B cell (primary cell): ENCODE data around the gene PRKAB1. TPM values are rescaled to one million over a fixed set of nuclear protein-coding genes. Genes with fewer than 3 reads are reported as not detected.
"Not testable (repeated sequence)": the region's sequence is repeated elsewhere in the genome, so short reads cannot be mapped to it uniquely, and the experiment has no call there.

Experiments
- ATAC-seq: fragments of 200-7000 bp; cut with Tn5 transposase; one replicate; pipeline ENCODE4 v1.10.0; 2021; ENCODE audit warnings: low read depth, mild to moderate bottlenecking, moderate number of reproducible peaks, moderate library complexity
- CTCF ChIA-PET: fragments of 350-600 bp; sonication (Branson Sonifier 250); formaldehyde crosslinking; loops from one replicate; lab custom pipeline; 2021; ENCODE audit warnings: antibody characterized with exemption, inconsistent platforms; lab: Charles Lee
- POLR2A ChIA-PET: fragments of 350-600 bp; sonication (Branson Sonifier 250); formaldehyde crosslinking; loops from one replicate; lab custom pipeline; 2021; ENCODE audit warnings: antibody characterized with exemption; lab: Charles Lee
- DNase-seq: peaks from one replicate; pipeline ENCODE4 v3.0.0; 2013
- H2AFZ ChIP-seq: 2 replicates; pipeline ENCODE4 v1.6.1; 2012; ENCODE audit warnings: mild to moderate bottlenecking, low read depth, low read length; ENCODE audit not compliant: insufficient read depth, poor library complexity, severe bottlenecking
- H3K27ac ChIP-seq, 2 donors: 1 replicate in 1 of 2; 2 replicates in 1 of 2; pipeline ENCODE4 v1.5.1; 2012 to 2013; ENCODE audit warnings: low read length in 2 of 2, mild to moderate bottlenecking in 2 of 2, moderate library complexity in 1 of 2
- H3K27me3 ChIP-seq, 4 experiments: fragments of 200-600 bp in 1 of 4; sonication (generic) in 1 of 4; replicated peaks in 1 of 4; 1 replicate in 2 of 4; 2 replicates in 2 of 4; pipeline versions ENCODE4 v1.6.1 to v1.7.0; 2013 to 2016; ENCODE audit warnings: low read length in 3 of 4, mild to moderate bottlenecking in 2 of 4, mixed read lengths in 1 of 4, moderate library complexity in 1 of 4; ENCODE audit not compliant: insufficient read depth in 4 of 4, control insufficient read depth in 3 of 4; ENCODE audit errors: control extremely low read depth in 1 of 4
- H3K36me3 ChIP-seq, 2 experiments: replicated peaks in 1 of 2; 1 replicate in 1 of 2; 2 replicates in 1 of 2; pipeline versions ENCODE4 v1.6.1 to v1.7.1; 2013; ENCODE audit warnings: low read length in 1 of 2; ENCODE audit not compliant: insufficient read depth in 2 of 2, control insufficient read depth in 1 of 2; ENCODE audit errors: control extremely low read depth in 1 of 2, extremely low read depth in 1 of 2
- H3K4me1 ChIP-seq, 2 donors: fragments of 200-600 bp in 1 of 2; sonication (generic) in 1 of 2; 1 replicate in 1 of 2; 2 replicates in 1 of 2; pipeline versions ENCODE4 v1.5.1 to v1.6.1; 2013 to 2017; ENCODE audit warnings: low read length in 2 of 2; ENCODE audit not compliant: control insufficient read depth in 2 of 2, insufficient read depth in 2 of 2
- H3K4me2 ChIP-seq: replicated peaks from 2 replicates; pipeline ENCODE3; 2012; ENCODE audit warnings: mild to moderate bottlenecking, low read depth, low read length; ENCODE audit not compliant: poor library complexity, severe bottlenecking
- H3K4me3 ChIP-seq, 5 experiments: fragments of 200-600 bp in 1 of 5; sonication (generic) in 1 of 5; 1 replicate in 3 of 5; 2 replicates in 2 of 5; pipeline versions ENCODE4 v1.5.1 to v1.7.0; 2011 to 2016; ENCODE audit warnings: low read length in 4 of 5, mild to moderate bottlenecking in 4 of 5, low read depth in 2 of 5, control low read depth in 1 of 5, moderate library complexity in 1 of 5; ENCODE audit not compliant: insufficient read depth in 1 of 5; ENCODE audit errors: control extremely low read depth in 1 of 5, extremely low read depth in 1 of 5
- H3K79me2 ChIP-seq: fragments of 200-600 bp; sonication (generic); one replicate; pipeline ENCODE4 v1.6.0; 2016; ENCODE audit warnings: low read length; ENCODE audit not compliant: control insufficient read depth, insufficient read depth
- H3K9ac ChIP-seq: fragments of 200-600 bp; sonication (generic); 2 replicates; pipeline ENCODE4 v1.6.1; 2017; ENCODE audit warnings: mild to moderate bottlenecking, low read length, moderate library complexity
- H3K9me3 ChIP-seq, 3 donors: one replicate each; pipeline versions ENCODE4 v1.6.1 to v1.7.1; 2013; ENCODE audit warnings: low read length in 2 of 3; ENCODE audit not compliant: control insufficient read depth in 2 of 3, insufficient read depth in 1 of 3; ENCODE audit errors: control extremely low read depth in 1 of 3
- H4K20me1 ChIP-seq: 2 replicates; pipeline ENCODE4 v1.6.0; 2012; ENCODE audit warnings: mild to moderate bottlenecking, low read length; ENCODE audit not compliant: insufficient read depth, control insufficient read depth, poor library complexity, severe bottlenecking
- H3K27ac Mint-ChIP-seq: one replicate; pipeline ENCODE4 v1.8.0; 2021; ENCODE audit warnings: mixed read lengths
- H3K27me3 Mint-ChIP-seq: one replicate; pipeline ENCODE4 v1.8.0; 2021; ENCODE audit warnings: mixed read lengths
- H3K4me1 Mint-ChIP-seq: one replicate; pipeline ENCODE4 v1.8.0; 2021; ENCODE audit warnings: mixed read lengths
- H3K4me3 Mint-ChIP-seq: one replicate; pipeline ENCODE4 v1.8.0; 2021; ENCODE audit warnings: mixed read lengths
- H3K9me3 Mint-ChIP-seq: one replicate; pipeline ENCODE4 v1.8.0; 2022; ENCODE audit warnings: mixed read lengths; ENCODE audit not compliant: insufficient read depth
- CTCF ChIP-seq: fragments of 200-600 bp; IDR thresholded peaks from one replicate; pipeline ENCODE4 v1.8.0; 2022; ENCODE audit warnings: antibody characterized with exemption, mild to moderate bottlenecking
- EZH2 ChIP-seq: IDR thresholded peaks from 2 replicates; pipeline ENCODE4 v1.6.1; 2012; ENCODE audit warnings: borderline replicate concordance, low read depth, mild to moderate bottlenecking, moderate library complexity, low read length; ENCODE audit not compliant: insufficient read depth, poor library complexity, severe bottlenecking
- WGBS: methylation state at CpG from one replicate; pipeline ENCODE4 v1.1.5; 2013; ENCODE audit warnings: missing lambda C conversion rate; ENCODE audit not compliant: insufficient coverage; 5-methylcytosine and 5-hydroxymethylcytosine counted together
- intact Hi-C: fragments of 100-400 bp; cut with micrococcal nuclease; formaldehyde crosslinking; loops from one replicate; pipeline ENCODE4 v1.10.0; 2022
- polyA plus RNA-seq: library from polyadenylated mRNA; depleted of rRNA; stranded (reverse); fragments of >200 nt; gene quantifications from 2 replicates; pipeline ENCODE4 v1.2.3, GENCODE V29; 2012
- total RNA-seq, 2 donors: library from RNA; stranded (reverse); fragments of 120-200 nt in 1 of 2; gene quantifications; 1 replicate in 1 of 2; 2 replicates in 1 of 2; pipeline versions ENCODE4 v1.2.3 to v1.2.4, GENCODE V29; 2013 to 2022

Gene PRKAB1
- total and polyA plus RNA-seq, 2 donors (not counting 1 experiment from before 2014, with no cell fraction given): 36.4 to 56.4 TPM

GRCh38 chr12:119658166-119658565 is 9.8 kb upstream of the PRKAB1 start:
- H3K4me1 Mint-ChIP-seq, H3K9ac ChIP-seq, H3K27ac Mint-ChIP-seq, H3K9me3 Mint-ChIP-seq, H3K4me2 ChIP-seq, H3K4me3 ChIP-seq, H3K27ac ChIP-seq, H3K4me3 Mint-ChIP-seq, DNase-seq, H2AFZ ChIP-seq, H3K79me2 ChIP-seq, H3K27me3 ChIP-seq, intact Hi-C loops, ATAC-seq, POLR2A ChIA-PET, H3K9me3 ChIP-seq, H3K27me3 Mint-ChIP-seq, H4K20me1 ChIP-seq, H3K4me1 ChIP-seq, H3K36me3 ChIP-seq: not testable (repeated sequence)
- CTCF ChIA-PET: interaction anchor here (0.6 to 1.4 kb wide), 6 partner anchors 12 to 1280 kb away, joined by 3 to 5 read pairs (median 3); no protein-coding TSS in a partner anchor
- 100% methylated on average over 1 of the region's 6 CpGs for WGBS

GRCh38 chr12:119659289-119659897 is 8.5 kb upstream of the PRKAB1 start:
- Histone ChIP-seq H3K4me3 (no peak overlapping the region), H3K4me1 (no peaks in the 10 kb centered on the region), H2AFZ (no peak overlapping the region), H3K27ac (no peak overlapping the region), H3K4me2 (no peak overlapping the region), H4K20me1 (no peaks in the 10 kb centered on the region), H3K27me3 (no peaks in the 10 kb centered on the region), H3K9me3 (peaks cover 0 to 6% (median 0%) of the 10 kb centered on the region in 3 donors), H3K79me2 (no peaks in the 10 kb centered on the region), H3K36me3 (no peaks in the 10 kb centered on the region), H3K9ac (no peak overlapping the region)
- ChIA-PET CTCF (interaction anchor here (0.9 kb wide), 1 partner anchor 8 kb away, joined by 3 read pairs; no protein-coding TSS in a partner anchor), POLR2A (no interaction called here)
- WGBS: no CpG with 5 or more reads among the region's 6 CpGs
- DNase-seq (peak; percentile 59), ATAC-seq (peak; percentile 81)
- Mint-ChIP-seq H3K4me3 (no peak overlapping the region), H3K27me3 (no peaks in the 10 kb centered on the region), H3K27ac (no peak overlapping the region), H3K4me1 (no peaks in the 10 kb centered on the region), H3K9me3 (no peaks in the 10 kb centered on the region)
- TF ChIP-seq EZH2 (no peak), CTCF (peak; percentile 98)
- intact Hi-C loops: no loop called here
